Lower leg skin (tissue), 3 donors: ENCODE data around the gene PAFAH1B2.

Experiments
- CTCF ChIP-seq, 3 donors: fragments of 450-650 bp; IDR thresholded peaks; one replicate each; pipeline ENCODE4 v1.5.1; 2016; ENCODE audit warnings: antibody characterized with exemption in 3 of 3, mild to moderate bottlenecking in 3 of 3, moderate library complexity in 2 of 3
- POLR2A ChIP-seq, 2 donors: fragments of 450-650 bp; IDR thresholded peaks; one replicate each; pipeline ENCODE4 v1.6.1; 2016 to 2017; ENCODE audit warnings: antibody characterized with exemption in 2 of 2, mild to moderate bottlenecking in 1 of 2, moderate library complexity in 1 of 2

GRCh38 chr11:117225553-117226170 lies 81.6 kb downstream of the PAFAH1B2 start:
- TF ChIP-seq CTCF (IDR thresholded peaks at IDR 0.05) (no peak), POLR2A (IDR thresholded peaks at IDR 0.05) (no peak)
